ENCODE data around the gene TMEM95. TPM values are rescaled to one million over a fixed set of nuclear protein-coding genes. Genes with fewer than 3 reads are reported as not detected.
A peak's percentile ranks its signal among the peaks of the same experiment; 100 is the strongest.

Gene TMEM95
- polyA plus RNA-seq, 12 donors: not detected

GRCh38 chr17:7370853-7371252 lies 15.9 kb downstream of the TMEM95 start:
- no peak for DNase-seq

GRCh38 chr17:7374353-7374752 lies 19.4 kb downstream of the TMEM95 start:
- no peak for DNase-seq

- DNase-seq: no peak
These were observed 24.2 kb downstream of the TMEM95 start for GRCh38 chr17:7379134-7379533.

GRCh38 chr17:7380321-7380720 lies 25.4 kb downstream of the TMEM95 start:
- no peak for DNase-seq

- no peak for DNase-seq
These were observed 26.1 kb downstream of the TMEM95 start, which contains the start of gene TNK1 for GRCh38 chr17:7380855-7381683. Gene TNK1 (plus strand): TSS chr17:7381089. CDS start chr17:7382927, 1,838 bp downstream.

GRCh38 chr17:7382901-7383300 lies 27.9 kb downstream of the TMEM95 start:
- DNase-seq: no peak

GRCh38 chr17:7383371-7383741 lies 28.4 kb downstream of the TMEM95 start:
- DNase-seq: no peak

GRCh38 chr17:7383742-7384488 lies 29.0 kb downstream of the TMEM95 start:
- no peak for DNase-seq

GRCh38 chr17:7384489-7385081 lies 29.6 kb downstream of the TMEM95 start:
- DNase-seq: no peak

- DNase-seq: no peak
These were observed 33.9 kb downstream of the TMEM95 start for GRCh38 chr17:7388856-7389255.

GRCh38 chr17:7389924-7390910 lies 35.3 kb downstream of the TMEM95 start:
- DNase-seq: no peak

- DNase-seq: no peak
These were observed 36.4 kb downstream of the TMEM95 start for GRCh38 chr17:7391307-7391706.

GRCh38 chr17:7392696-7393612 lies 38.0 kb downstream of the TMEM95 start:
- no peak for DNase-seq

- DNase-seq: no peak
These were observed 38.9 kb downstream of the TMEM95 start for GRCh38 chr17:7393613-7394451.

GRCh38 chr17:7394452-7395191 lies 39.7 kb downstream of the TMEM95 start, which contains the start of gene PLSCR3:
Gene PLSCR3 (minus strand): TSS chr17:7394525. CDS start chr17:7394110, 415 bp downstream.
- peak; percentile 83 for DNase-seq

- DNase-seq: no peak
These were observed 41.2 kb downstream of the TMEM95 start for GRCh38 chr17:7396147-7396546.

- no peak for DNase-seq
These were observed 43.7 kb downstream of the TMEM95 start for GRCh38 chr17:7398612-7399011.

- peak; percentile 54 for DNase-seq
These were observed 48.2 kb downstream of the TMEM95 start for GRCh38 chr17:7403043-7403726.

Data from muscle of arm (tissue), 12 donors.